PC-9 (cell line): ENCODE data around the gene GANC. TPM values are rescaled to one million over a fixed set of nuclear protein-coding genes. Genes with fewer than 3 reads are reported as not detected.
"Not testable (repeated sequence)": the region's sequence is repeated elsewhere in the genome, so short reads cannot be mapped to it uniquely, and the experiment has no call there.

Source experiments
- Bru-seq: library from RNA; stranded (reverse); fragments of 400-500 nt; gene quantifications from one replicate; lab custom pipeline; 2021; lab: Mats Ljungman, UMichigan
- BruChase-seq, 2 experiments: library from RNA; stranded (reverse); fragments of 400-500 nt; gene quantifications; one replicate each; lab custom pipeline; 2021; lab: Mats Ljungman, UMichigan
- BruUV-seq: library from RNA; stranded (reverse); fragments of 400-500 nt; replicated peaks from 2 replicates; lab custom pipeline; 2021; lab: Mats Ljungman, UMichigan
- CTCF ChIA-PET: fragments of 300-600 bp; sonication (Branson Sonifier 250); formaldehyde crosslinking; loops from one replicate; lab custom pipeline; 2022; ENCODE audit warnings: antibody characterized with exemption; lab: Charles Lee
- POLR2A ChIA-PET: fragments of 300-600 bp; sonication (Branson Sonifier 250); formaldehyde crosslinking; loops from one replicate; lab custom pipeline; 2022; ENCODE audit warnings: antibody characterized with exemption; ENCODE audit not compliant: unreplicated experiment; lab: Charles Lee
- DNase-seq, 2 experiments: peaks; one replicate each; pipeline versions ENCODE4 v3.0.0 to v3.0.0-alpha.2; 2015 to 2022; ENCODE audit warnings: mixed read lengths in 1 of 2
- H2AFZ ChIP-seq: fragments of 200-600 bp; sonication (generic); 2 replicates; pipeline ENCODE4 v1.8.1; 2017; ENCODE audit warnings: antibody characterized with exemption
- H3F3A ChIP-seq: fragments of 200-600 bp; sonication (generic); 2 replicates; pipeline ENCODE4 v1.8.1; 2017; ENCODE audit warnings: antibody characterized with exemption, mild to moderate bottlenecking, low read depth; ENCODE audit not compliant: insufficient read depth
- H3K27ac ChIP-seq: fragments of 200-600 bp; sonication (generic); 2 replicates; pipeline ENCODE4 v1.6.1; 2016; ENCODE audit warnings: mixed run types
- H3K27me3 ChIP-seq: fragments of 200-600 bp; sonication (generic); 2 replicates; pipeline ENCODE4 v1.6.1; 2016; ENCODE audit warnings: low read depth, mixed run types; ENCODE audit not compliant: insufficient read depth
- H3K36me3 ChIP-seq: fragments of 200-600 bp; sonication (generic); 2 replicates; pipeline ENCODE4 v1.6.1; 2016; ENCODE audit warnings: low read depth, mixed run types
- H3K4me1 ChIP-seq: fragments of 200-600 bp; sonication (generic); replicated peaks from 2 replicates; pipeline ENCODE4 v1.6.1; 2016; ENCODE audit warnings: mixed run types; ENCODE audit not compliant: insufficient read depth
- H3K4me2 ChIP-seq: fragments of 200-600 bp; sonication (generic); 2 replicates; pipeline ENCODE4 v1.6.1; 2017; ENCODE audit warnings: mixed run types
- H3K4me3 ChIP-seq: fragments of 200-600 bp; sonication (generic); 2 replicates; pipeline ENCODE4 v1.6.1; 2016; ENCODE audit warnings: mixed run types
- H3K79me2 ChIP-seq: fragments of 200-600 bp; sonication (generic); 2 replicates; pipeline ENCODE4 v1.6.1; 2017; ENCODE audit warnings: low read depth, mixed run types
- H3K9me2 ChIP-seq: fragments of 200-600 bp; sonication (generic); 2 replicates; pipeline ENCODE4 v1.8.1; 2017; ENCODE audit warnings: mild to moderate bottlenecking; ENCODE audit not compliant: insufficient read depth
- H3K9me3 ChIP-seq: fragments of 200-600 bp; sonication (generic); 2 replicates; pipeline ENCODE4 v1.8.1; 2016; ENCODE audit warnings: low read depth; ENCODE audit not compliant: insufficient read depth
- H4K20me1 ChIP-seq: fragments of 200-600 bp; sonication (generic); 2 replicates; pipeline ENCODE4 v1.8.1; 2017; ENCODE audit not compliant: insufficient read depth
- CTCF ChIP-seq: fragments of 200-600 bp; sonication (generic); conservative IDR thresholded peaks from 2 replicates; pipeline ENCODE4 v1.6.1; 2017; ENCODE audit warnings: mixed run types, antibody characterized with exemption, mild to moderate bottlenecking, moderate library complexity
- EZH2 ChIP-seq: fragments of 200-600 bp; sonication (generic); IDR thresholded peaks from 2 replicates; pipeline ENCODE4 v1.8.0; 2017; ENCODE audit warnings: antibody characterized with exemption, low read depth
- intact Hi-C: fragments of 100-400 bp; cut with micrococcal nuclease; formaldehyde crosslinking; loops from one replicate; pipeline ENCODE4 v1.10.0; 2022; ENCODE audit not compliant: unreplicated experiment
- long read RNA-seq: library from polyadenylated mRNA; stranded (forward); transcript quantifications from one replicate; pipeline ENCODE4 v2.0.0, GENCODE V29; 2022
- total RNA-seq: library from RNA; stranded (reverse); gene quantifications from 2 replicates; pipeline ENCODE4 v1.2.3, GENCODE V29; 2021

Gene GANC
- total RNA-seq (13.9 and 16.3 TPM in 2 replicates), Bru-seq, nascent RNA (percentile 46 among the genes with signal in this experiment), BruChase-seq, experiment 1, labeled RNA remaining after a 2-hour chase (percentile 58 among the genes with signal in this experiment), BruChase-seq, experiment 2, labeled RNA remaining after a 6-hour chase (percentile 44 among the genes with signal in this experiment)
- long read RNA-seq, partial matches to known transcripts = 5 of 17 reads
- long read RNA-seq, other reads (novel, unspliced or antisense) = 11 of 17 reads

- TF ChIP-seq CTCF = no peak
- TF ChIP-seq EZH2 = no peak
- ChIA-PET CTCF (interaction anchor here (1.3 kb wide), 1 partner anchor 112 kb away, joined by 3 read pairs; no protein-coding TSS in a partner anchor), POLR2A (interaction anchor here (0.5 to 1.2 kb wide), 8 partner anchors 13 to 1168 kb away, joined by 3 to 4 read pairs (median 3); partner anchors contain the start of gene OIP5)
- BruUV-seq = TSS peak; percentile 78
- peaks cover 16% of the 10 kb centered on the region; the same call in 1 of the 2 replicates for H3F3A ChIP-seq
- H3K9me2 ChIP-seq = no peaks in the 10 kb centered on the region
- H3K36me3 ChIP-seq = no peaks in the 10 kb centered on the region
- H3K4me2 ChIP-seq = peak within 1 kb of the TSS; percentile 85
- peak within 1 kb of the TSS; percentile 84 for H3K27ac ChIP-seq
- intact Hi-C loops = loop anchor here (10.0 kb wide), 1 partner anchor 112 kb away; no protein-coding TSS in a partner anchor
- peaks cover 52% of the 10 kb centered on the region for H3K79me2 ChIP-seq
- no peaks in the 10 kb centered on the region for H3K27me3 ChIP-seq
- H3K4me1 ChIP-seq = peaks cover 33% of the 10 kb centered on the region
- peak within 1 kb of the TSS; percentile 78 for H2AFZ ChIP-seq
- H3K4me3 ChIP-seq = peak within 1 kb of the TSS; percentile 74
- DNase-seq = peak; percentile 91 to 95
- H4K20me1 ChIP-seq = peaks cover 7% of the 10 kb centered on the region; the same call in 1 of the 2 replicates
- no peaks in the 10 kb centered on the region for H3K9me3 ChIP-seq
These were observed at the start of gene GANC, which contains the start of gene TMEM87A for GRCh38 chr15:42272939-42273899. Gene GANC, plus strand, starts transcription at chr15:42273201. Its CDS starts 1,281 bp downstream, at chr15:42274482. Gene TMEM87A, minus strand, starts transcription at chr15:42273433. Its CDS starts 35 bp downstream, at chr15:42273398.

GRCh38 chr15:42226648-42227047, 46.4 kb upstream of the GANC start:
- Histone ChIP-seq H3K27me3 (no peaks in the 10 kb centered on the region), H3K27ac (no peak overlapping the region), H3K79me2 (no peaks in the 10 kb centered on the region), H2AFZ (no peak overlapping the region), H3K36me3 (peaks cover 7% of the 10 kb centered on the region; the same call in 1 of the 2 replicates), H3K4me1 (no peaks in the 10 kb centered on the region), H3K4me3 (no peak overlapping the region), H3K9me2 (no peaks in the 10 kb centered on the region), H3K4me2 (no peak overlapping the region), H4K20me1 (no peaks in the 10 kb centered on the region), H3F3A (no peaks in the 10 kb centered on the region), H3K9me3 (no peaks in the 10 kb centered on the region)
- no peak for TF ChIP-seq CTCF
- no peak for TF ChIP-seq EZH2
- DNase-seq = no peak
- no TSS peak for BruUV-seq
- POLR2A ChIA-PET = no interaction called here
- CTCF ChIA-PET = interaction anchor here (0.6 kb wide), 1 partner anchor 869 kb away, joined by 3 read pairs; no protein-coding TSS in a partner anchor
- intact Hi-C loops = no loop called here

GRCh38 chr15:42228036-42228435, 45.0 kb upstream of the GANC start:
- Histone ChIP-seq H3K4me2 (no peak overlapping the region), H3F3A (no peaks in the 10 kb centered on the region), H3K79me2 (no peaks in the 10 kb centered on the region), H3K36me3 (peaks cover 10% of the 10 kb centered on the region; the same call in 1 of the 2 replicates), H3K27me3 (no peaks in the 10 kb centered on the region), H3K4me3 (no peak overlapping the region), H3K9me3 (no peaks in the 10 kb centered on the region), H3K27ac (no peak overlapping the region), H4K20me1 (no peaks in the 10 kb centered on the region), H2AFZ (no peak overlapping the region), H3K9me2 (no peaks in the 10 kb centered on the region), H3K4me1 (no peaks in the 10 kb centered on the region)
- DNase-seq = no peak
- ChIA-PET POLR2A (no interaction called here), CTCF (no interaction called here)
- intact Hi-C loops = no loop called here
- TF ChIP-seq EZH2 (no peak), CTCF (no peak)
- BruUV-seq = no TSS peak

GRCh38 chr15:42228981-42229380, 44.0 kb upstream of the GANC start:
- POLR2A ChIA-PET, H3K9me3 ChIP-seq, H2AFZ ChIP-seq, H4K20me1 ChIP-seq, H3K27ac ChIP-seq, BruUV-seq, intact Hi-C loops, H3K4me3 ChIP-seq, H3F3A ChIP-seq, H3K4me2 ChIP-seq, H3K4me1 ChIP-seq, H3K9me2 ChIP-seq, H3K27me3 ChIP-seq, H3K79me2 ChIP-seq, DNase-seq: not testable (repeated sequence)
- H3K36me3 ChIP-seq = peaks cover 12% of the 10 kb centered on the region; the same call in 1 of the 2 replicates
- CTCF ChIA-PET = interaction anchor here (0.7 kb wide), 1 partner anchor 695 kb away, joined by 3 read pairs; no protein-coding TSS in a partner anchor
